H1 (cell line): ENCODE measurements around the gene MTCH2. TPM values are rescaled to one million over a fixed set of nuclear protein-coding genes. Genes with fewer than 3 reads are reported as not detected.

Experiments
- BACH1 ChIP-seq: IDR thresholded peaks from 2 replicates; pipeline ENCODE4 v1.6.1; 2012; ENCODE audit warnings: low read length, improper control_type of control experiment
- CREB1 ChIP-seq: IDR thresholded peaks from 2 replicates; pipeline ENCODE4 v1.6.1; 2012; ENCODE audit warnings: inconsistent platforms
- JUND ChIP-seq: IDR thresholded peaks from 2 replicates; pipeline ENCODE4 v1.6.1; 2011; ENCODE audit warnings: mild to moderate bottlenecking, improper control_type of control experiment, low read length
- MAFK ChIP-seq: IDR thresholded peaks from 2 replicates; pipeline ENCODE4 v1.6.1; 2012; ENCODE audit warnings: low read depth, mild to moderate bottlenecking, improper control_type of control experiment, low read length
- SIX5 ChIP-seq: IDR thresholded peaks from 2 replicates; pipeline ENCODE4 v1.6.1; 2011; ENCODE audit warnings: mild to moderate bottlenecking, low read depth, low read length
- USF2 ChIP-seq: IDR thresholded peaks from 2 replicates; pipeline ENCODE4 v1.6.1; 2011; ENCODE audit warnings: low read length, improper control_type of control experiment
- polyA plus RNA-seq, 7 experiments: library from polyadenylated mRNA; depleted of rRNA in 3 of 7; stranded (reverse) in 5 of 7; unstranded in 2 of 7; fragments of >200 nt in 5 of 7; fragments of 200-250 nt in 2 of 7; gene quantifications; 1 replicate in 5 of 7; 2 replicates in 1 of 7; 4 replicates in 1 of 7; pipeline versions ENCODE4 v1.2.1 to v1.2.3, GENCODE V29; 2011 to 2013; ENCODE audit warnings: missing spikeins in 2 of 7, mixed read lengths in 2 of 7
- total RNA-seq: library from RNA; stranded (reverse); fragmentation: NEBNext Ultra II Directional; extraction: Animal tissue kit (Norgen Biotek cat#: 25700); gene quantifications from 2 replicates; pipeline ENCODE4 v1.2.1, GENCODE V29; 2021
- TF ChIP-seq, protein P1 (sequence below): IDR thresholded peaks from 2 replicates; pipeline ENCODE4 v1.6.1; 2012; ENCODE audit warnings: inconsistent platforms

Gene MTCH2
- total and polyA plus RNA-seq, 2 of the 8 experiments (the other 6 are each of a cell fraction or from before 2014, with no cell fraction given) = 157 to 171 TPM

- no peak for TF ChIP-seq JUND
- TF ChIP-seq SIX5 = no peak
- TF ChIP-seq, protein P1, sequence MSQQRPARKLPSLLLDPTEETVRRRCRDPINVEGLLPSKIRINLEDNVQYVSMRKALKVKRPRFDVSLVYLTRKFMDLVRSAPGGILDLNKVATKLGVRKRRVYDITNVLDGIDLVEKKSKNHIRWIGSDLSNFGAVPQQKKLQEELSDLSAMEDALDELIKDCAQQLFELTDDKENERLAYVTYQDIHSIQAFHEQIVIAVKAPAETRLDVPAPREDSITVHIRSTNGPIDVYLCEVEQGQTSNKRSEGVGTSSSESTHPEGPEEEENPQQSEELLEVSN = no peak
- TF ChIP-seq BACH1 = no peak
- no peak for TF ChIP-seq USF2
- no peak for TF ChIP-seq CREB1
- TF ChIP-seq MAFK = no peak
These were observed 33.5 kb upstream of the MTCH2 start (continued) for GRCh38 chr11:47675851-47676250.
